Neural cell (in vitro differentiated cells): ENCODE results near the gene NCKAP5. TPM values are rescaled to one million over a fixed set of nuclear protein-coding genes. Genes with fewer than 3 reads are reported as not detected.

Source experiments
- H2AFZ ChIP-seq: fragments of 200-600, 300-800 bp; sonication (generic), shearing (Covaris generic); 2 replicates; pipeline ENCODE4 v1.6.0; 2014; ENCODE audit warnings: low read depth, mild to moderate bottlenecking, antibody characterized with exemption, low read length, moderate library complexity
- H3F3A ChIP-seq: fragments of 200-600 bp; shearing (Covaris generic); 2 replicates; pipeline ENCODE4 v1.6.1; 2016; ENCODE audit warnings: mild to moderate bottlenecking, moderate library complexity, mixed read lengths, antibody characterized with exemption, low read length; ENCODE audit not compliant: insufficient read depth, poor library complexity, severe bottlenecking
- H3K27ac ChIP-seq: fragments of 200-600, 300-800 bp; sonication (generic), shearing (Covaris generic); 2 replicates; pipeline ENCODE4 v1.5.1; 2014; ENCODE audit warnings: mild to moderate bottlenecking, low read length, moderate library complexity
- H3K27me3 ChIP-seq: fragments of 300-800, 200-600 bp; sonication (generic), shearing (Covaris generic); 2 replicates; pipeline ENCODE4 v1.6.0; 2014; ENCODE audit warnings: mild to moderate bottlenecking, low read depth, low read length, moderate library complexity; ENCODE audit not compliant: insufficient read depth
- H3K36me3 ChIP-seq: fragments of 300-800, 200-600 bp; sonication (generic), shearing (Covaris generic); 2 replicates; pipeline ENCODE4 v1.5.1; 2014; ENCODE audit warnings: mild to moderate bottlenecking, antibody characterized with exemption, low read length, moderate library complexity; ENCODE audit not compliant: insufficient read depth
- H3K4me2 ChIP-seq: fragments of 300-800, 200-600 bp; sonication (generic), shearing (Covaris generic); 2 replicates; pipeline ENCODE4 v1.6.0; 2014; ENCODE audit warnings: mild to moderate bottlenecking, low read length
- H3K4me3 ChIP-seq: fragments of 300-800, 200-600 bp; sonication (generic), shearing (Covaris generic); 2 replicates; pipeline ENCODE4 v1.5.1; 2014; ENCODE audit warnings: mild to moderate bottlenecking, low read length, moderate library complexity
- H3K79me2 ChIP-seq: fragments of 200-600 bp; shearing (Covaris generic); replicated peaks from 2 replicates; pipeline ENCODE4 v1.6.0; 2014; ENCODE audit warnings: mild to moderate bottlenecking, low read length, moderate library complexity; ENCODE audit not compliant: insufficient read depth
- H3K9ac ChIP-seq: fragments of 300-800, 200-600 bp; sonication (generic), shearing (Covaris generic); 2 replicates; pipeline ENCODE4 v1.6.1; 2016; ENCODE audit warnings: mild to moderate bottlenecking, low read length, mixed read lengths
- H3K9me2 ChIP-seq: fragments of 200-600 bp; shearing (Covaris generic); 2 replicates; pipeline ENCODE4 v1.6.1; 2016; ENCODE audit warnings: mild to moderate bottlenecking, low read length, mixed read lengths; ENCODE audit not compliant: insufficient read depth
- H3K9me3 ChIP-seq: fragments of 200-600, 300-800 bp; sonication (generic), shearing (Covaris generic); 2 replicates; pipeline ENCODE4 v1.6.1; 2016; ENCODE audit warnings: mild to moderate bottlenecking, mixed run types, low read length, moderate library complexity, mixed read lengths
- H4K20me1 ChIP-seq: fragments of 200-600 bp; shearing (Covaris generic); 2 replicates; pipeline ENCODE4 v1.6.1; 2016; ENCODE audit warnings: mild to moderate bottlenecking, mixed run types; ENCODE audit not compliant: insufficient read depth
- EP300 ChIP-seq: fragments of 450-650 bp; conservative IDR thresholded peaks from 2 replicates; pipeline ENCODE4 v1.6.1; 2014; ENCODE audit warnings: antibody characterized with exemption, mild to moderate bottlenecking, moderate library complexity; ENCODE audit not compliant: poor library complexity, severe bottlenecking
- EZH2 ChIP-seq: fragments of 200-600, 300-800 bp; shearing (Covaris generic), sonication (generic); IDR thresholded peaks from 2 replicates; pipeline ENCODE4 v1.6.1; 2014; ENCODE audit warnings: antibody characterized with exemption, low read length, borderline replicate concordance, mild to moderate bottlenecking; ENCODE audit not compliant: insufficient read depth, poor library complexity, severe bottlenecking
- MXI1 ChIP-seq: fragments of 450-650 bp; conservative IDR thresholded peaks from 2 replicates; pipeline ENCODE4 v1.6.1; 2014; ENCODE audit warnings: antibody characterized with exemption, mild to moderate bottlenecking; ENCODE audit not compliant: poor library complexity, severe bottlenecking
- POLR2AphosphoS5 ChIP-seq: IDR thresholded peaks from 2 replicates; pipeline ENCODE4 v1.6.1; 2012
- RAD21 ChIP-seq: fragments of 450-650 bp; conservative IDR thresholded peaks from 2 replicates; pipeline ENCODE4 v1.6.1; 2014; ENCODE audit warnings: antibody characterized with exemption, mild to moderate bottlenecking, moderate library complexity
- SMC3 ChIP-seq: fragments of 450-650 bp; conservative IDR thresholded peaks from 2 replicates; pipeline ENCODE4 v1.6.1; 2014; ENCODE audit warnings: antibody characterized with exemption, mild to moderate bottlenecking, moderate library complexity; ENCODE audit not compliant: poor library complexity
- TAF1 ChIP-seq: IDR thresholded peaks from 2 replicates; pipeline ENCODE4 v1.6.1; 2012; ENCODE audit warnings: low read depth
- polyA plus RNA-seq: library from polyadenylated mRNA; depleted of rRNA; stranded (reverse); fragments of >200 nt; gene quantifications from 2 replicates; pipeline ENCODE4 v1.2.3, GENCODE V29; 2014
- TF ChIP-seq, protein P1 (sequence below): fragments of 450-650 bp; IDR thresholded peaks from 2 replicates; pipeline ENCODE4 v1.5.1; 2014; ENCODE audit warnings: antibody characterized with exemption, mild to moderate bottlenecking, moderate library complexity; ENCODE audit not compliant: poor library complexity, severe bottlenecking
- TF ChIP-seq, protein P2 (sequence below): IDR thresholded peaks from 2 replicates; pipeline ENCODE4 v1.6.1; 2012; ENCODE audit warnings: borderline replicate concordance

NCKAP5 gene
- polyA plus RNA-seq, 1 donor from 2014 or later, result 2.4 TPM

- TF ChIP-seq, protein P1, sequence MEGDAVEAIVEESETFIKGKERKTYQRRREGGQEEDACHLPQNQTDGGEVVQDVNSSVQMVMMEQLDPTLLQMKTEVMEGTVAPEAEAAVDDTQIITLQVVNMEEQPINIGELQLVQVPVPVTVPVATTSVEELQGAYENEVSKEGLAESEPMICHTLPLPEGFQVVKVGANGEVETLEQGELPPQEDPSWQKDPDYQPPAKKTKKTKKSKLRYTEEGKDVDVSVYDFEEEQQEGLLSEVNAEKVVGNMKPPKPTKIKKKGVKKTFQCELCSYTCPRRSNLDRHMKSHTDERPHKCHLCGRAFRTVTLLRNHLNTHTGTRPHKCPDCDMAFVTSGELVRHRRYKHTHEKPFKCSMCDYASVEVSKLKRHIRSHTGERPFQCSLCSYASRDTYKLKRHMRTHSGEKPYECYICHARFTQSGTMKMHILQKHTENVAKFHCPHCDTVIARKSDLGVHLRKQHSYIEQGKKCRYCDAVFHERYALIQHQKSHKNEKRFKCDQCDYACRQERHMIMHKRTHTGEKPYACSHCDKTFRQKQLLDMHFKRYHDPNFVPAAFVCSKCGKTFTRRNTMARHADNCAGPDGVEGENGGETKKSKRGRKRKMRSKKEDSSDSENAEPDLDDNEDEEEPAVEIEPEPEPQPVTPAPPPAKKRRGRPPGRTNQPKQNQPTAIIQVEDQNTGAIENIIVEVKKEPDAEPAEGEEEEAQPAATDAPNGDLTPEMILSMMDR, result no peak
- TF ChIP-seq TAF1, result no peak
Observed at GRCh38 chr2:132754867-132755472, 813.3 kb downstream of the NCKAP5 start (continued).

DNA sequence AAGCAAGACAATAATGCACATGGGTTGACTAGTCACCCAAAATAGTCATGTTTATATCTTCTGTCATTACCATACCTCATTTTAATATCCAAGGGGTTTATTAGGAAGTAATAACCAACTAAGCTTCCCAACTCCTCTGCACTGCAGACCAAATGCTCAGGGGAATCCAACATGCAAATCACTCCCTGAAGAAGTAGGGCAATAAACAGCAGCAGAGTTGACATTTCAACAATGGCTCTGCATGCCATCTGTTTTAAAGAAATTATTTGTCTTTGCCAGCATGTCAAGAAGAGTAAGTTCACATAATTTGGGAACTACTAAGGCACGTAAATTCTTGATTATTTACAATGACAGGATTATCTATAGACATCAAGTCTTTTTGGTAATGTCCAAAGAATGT is 813.9 kb downstream of the NCKAP5 start:
- Histone ChIP-seq H3K27ac (no peak overlapping the region), H3K27me3 (no peaks in the 10 kb centered on the region), H3K36me3 (no peaks in the 10 kb centered on the region), H2AFZ (no peak overlapping the region), H3K9me3 (no peaks in the 10 kb centered on the region), H4K20me1 (no peaks in the 10 kb centered on the region), H3F3A (no peaks in the 10 kb centered on the region), H3K79me2 (no peaks in the 10 kb centered on the region), H3K4me3 (no peak overlapping the region), H3K9ac (no peak overlapping the region), H3K4me2 (no peak overlapping the region), H3K9me2 (no peaks in the 10 kb centered on the region)
- TF ChIP-seq, protein P2, sequence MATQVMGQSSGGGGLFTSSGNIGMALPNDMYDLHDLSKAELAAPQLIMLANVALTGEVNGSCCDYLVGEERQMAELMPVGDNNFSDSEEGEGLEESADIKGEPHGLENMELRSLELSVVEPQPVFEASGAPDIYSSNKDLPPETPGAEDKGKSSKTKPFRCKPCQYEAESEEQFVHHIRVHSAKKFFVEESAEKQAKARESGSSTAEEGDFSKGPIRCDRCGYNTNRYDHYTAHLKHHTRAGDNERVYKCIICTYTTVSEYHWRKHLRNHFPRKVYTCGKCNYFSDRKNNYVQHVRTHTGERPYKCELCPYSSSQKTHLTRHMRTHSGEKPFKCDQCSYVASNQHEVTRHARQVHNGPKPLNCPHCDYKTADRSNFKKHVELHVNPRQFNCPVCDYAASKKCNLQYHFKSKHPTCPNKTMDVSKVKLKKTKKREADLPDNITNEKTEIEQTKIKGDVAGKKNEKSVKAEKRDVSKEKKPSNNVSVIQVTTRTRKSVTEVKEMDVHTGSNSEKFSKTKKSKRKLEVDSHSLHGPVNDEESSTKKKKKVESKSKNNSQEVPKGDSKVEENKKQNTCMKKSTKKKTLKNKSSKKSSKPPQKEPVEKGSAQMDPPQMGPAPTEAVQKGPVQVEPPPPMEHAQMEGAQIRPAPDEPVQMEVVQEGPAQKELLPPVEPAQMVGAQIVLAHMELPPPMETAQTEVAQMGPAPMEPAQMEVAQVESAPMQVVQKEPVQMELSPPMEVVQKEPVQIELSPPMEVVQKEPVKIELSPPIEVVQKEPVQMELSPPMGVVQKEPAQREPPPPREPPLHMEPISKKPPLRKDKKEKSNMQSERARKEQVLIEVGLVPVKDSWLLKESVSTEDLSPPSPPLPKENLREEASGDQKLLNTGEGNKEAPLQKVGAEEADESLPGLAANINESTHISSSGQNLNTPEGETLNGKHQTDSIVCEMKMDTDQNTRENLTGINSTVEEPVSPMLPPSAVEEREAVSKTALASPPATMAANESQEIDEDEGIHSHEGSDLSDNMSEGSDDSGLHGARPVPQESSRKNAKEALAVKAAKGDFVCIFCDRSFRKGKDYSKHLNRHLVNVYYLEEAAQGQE, result no peak
- TF ChIP-seq MXI1 (no peak), RAD21 (no peak)

- Histone ChIP-seq H3K27ac (no peak overlapping the region), H4K20me1 (no peaks in the 10 kb centered on the region), H3F3A (no peaks in the 10 kb centered on the region), H3K79me2 (no peaks in the 10 kb centered on the region), H3K4me3 (no peak overlapping the region), H3K36me3 (no peaks in the 10 kb centered on the region), H3K9me2 (no peaks in the 10 kb centered on the region), H3K27me3 (no peaks in the 10 kb centered on the region), H2AFZ (no peak overlapping the region), H3K9ac (no peak overlapping the region), H3K4me2 (no peak overlapping the region), H3K9me3 (no peaks in the 10 kb centered on the region)
- TF ChIP-seq, protein P1, result no peak
- TF ChIP-seq TAF1, result no peak
- TF ChIP-seq RAD21, result no peak
- no peak for TF ChIP-seq EP300
- TF ChIP-seq SMC3, result no peak
- TF ChIP-seq, protein P2, result no peak
- no peak for TF ChIP-seq POLR2AphosphoS5
- no peak for TF ChIP-seq MXI1
- TF ChIP-seq EZH2, result no peak
Observed at GRCh38 chr2:132752421-132753206, 815.6 kb downstream of the NCKAP5 start.
